ENCODE results near the gene GARIN5B.

GARIN5B gene

DNA sequence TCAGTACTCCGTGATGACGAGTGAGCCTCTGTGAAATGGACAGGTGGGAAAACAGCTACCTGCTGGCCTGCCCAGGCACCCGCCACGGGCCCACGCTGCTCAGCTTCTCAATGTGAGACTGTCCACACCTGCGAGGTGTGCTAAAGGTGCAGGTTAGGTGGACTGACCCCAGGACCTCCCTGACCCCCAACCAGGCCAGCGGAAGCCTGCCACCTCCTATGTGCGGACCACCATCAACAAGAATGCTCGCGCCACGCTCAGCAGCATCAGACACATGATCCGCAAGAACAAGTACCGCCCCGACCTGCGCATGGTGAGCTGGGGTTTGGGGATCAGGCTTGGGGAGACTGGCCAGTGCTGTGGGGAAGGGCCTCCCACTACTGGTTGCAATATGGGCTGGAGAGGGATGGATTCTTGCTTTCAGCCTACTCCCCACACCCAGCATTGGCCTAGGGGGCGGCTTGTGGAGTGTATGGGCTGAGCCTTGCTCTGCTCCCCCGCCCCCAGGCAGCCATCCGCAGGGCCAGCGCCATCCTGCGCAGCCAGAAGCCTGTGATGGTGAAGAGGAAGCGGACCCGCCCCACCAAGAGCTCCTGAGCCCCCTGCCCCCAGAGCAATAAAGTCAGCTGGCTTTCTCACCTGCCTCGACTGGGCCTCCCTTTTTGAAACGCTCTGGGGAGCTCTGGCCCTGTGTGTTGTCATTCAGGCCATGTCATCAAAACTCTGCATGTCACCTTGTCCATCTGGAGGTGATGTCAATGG, 24.9 kb upstream of the GARIN5B start:
- no peak for DNase-seq

DNA sequence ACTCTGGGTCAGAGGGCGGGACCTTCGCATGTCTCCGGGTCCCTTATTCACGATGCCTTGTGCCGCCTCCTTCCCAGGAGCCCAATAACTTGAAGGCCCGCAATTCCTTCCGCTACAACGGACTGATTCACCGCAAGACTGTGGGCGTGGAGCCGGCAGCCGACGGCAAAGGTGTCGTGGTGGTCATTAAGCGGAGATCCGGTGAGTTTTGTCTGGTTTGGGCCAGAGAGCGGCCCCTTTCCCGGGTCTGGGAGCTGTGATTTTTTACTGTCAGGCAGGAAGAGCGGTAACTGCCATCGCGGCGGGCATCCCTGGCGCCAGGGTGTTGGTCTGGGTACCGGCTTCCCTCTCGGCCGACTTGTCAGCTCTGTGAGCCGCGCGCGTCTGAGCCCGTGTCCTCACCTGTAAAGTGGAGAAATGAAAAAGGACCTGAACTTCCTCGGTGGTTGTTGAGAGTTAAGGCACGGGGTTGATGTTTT, 23.5 kb upstream of the GARIN5B start:
- no peak for DNase-seq

DNA sequence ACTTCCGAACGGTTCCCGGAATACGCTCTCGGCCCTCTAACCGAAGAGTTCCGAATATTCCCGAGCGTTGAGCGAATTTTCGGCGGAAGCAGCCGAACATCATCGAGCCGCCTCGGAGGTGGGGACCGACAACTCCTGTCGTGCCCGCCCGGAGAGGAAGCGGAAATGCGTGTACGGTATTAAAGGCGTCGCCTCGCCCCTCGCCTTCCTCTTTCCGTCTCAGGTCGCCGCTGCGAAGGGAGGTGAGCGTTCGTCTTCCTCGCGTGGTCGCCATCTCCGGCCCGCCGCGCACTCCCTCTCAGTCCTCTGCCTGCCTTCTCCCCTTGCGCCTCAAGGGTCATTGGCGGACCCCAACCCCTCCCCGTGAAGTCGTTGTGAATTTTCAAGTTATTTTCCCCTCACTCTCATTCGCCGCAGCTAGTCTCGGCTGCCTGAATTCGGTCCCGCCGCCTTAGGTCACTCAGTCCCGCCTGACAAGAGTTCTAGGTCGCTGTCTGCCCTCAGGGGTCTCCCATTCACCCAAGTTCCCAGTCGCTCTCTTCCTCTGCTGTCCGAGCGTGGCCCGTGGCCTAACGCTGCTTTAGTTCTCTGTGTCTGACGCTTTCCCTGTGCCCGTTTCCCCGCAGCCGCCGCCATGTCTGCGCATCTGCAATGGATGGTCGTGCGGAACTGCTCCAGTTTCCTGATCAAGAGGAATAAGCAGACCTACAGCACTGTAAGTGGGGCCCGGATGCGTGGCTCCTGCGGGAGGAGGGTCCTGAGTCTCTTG, 22.8 kb upstream of the GARIN5B start, which contains the start of gene RPL28:
Gene RPL28, plus strand, starts transcription at position 209 of the 769 bp plus-strand sequence. Its CDS starts 426 bp downstream, at position 635.
- DNase-seq, result peak; percentile 93

- DNase-seq, result peak; percentile 88
These were observed 22.1 kb upstream of the GARIN5B start for GRCh38 chr19:55384920-55385723.

DNA sequence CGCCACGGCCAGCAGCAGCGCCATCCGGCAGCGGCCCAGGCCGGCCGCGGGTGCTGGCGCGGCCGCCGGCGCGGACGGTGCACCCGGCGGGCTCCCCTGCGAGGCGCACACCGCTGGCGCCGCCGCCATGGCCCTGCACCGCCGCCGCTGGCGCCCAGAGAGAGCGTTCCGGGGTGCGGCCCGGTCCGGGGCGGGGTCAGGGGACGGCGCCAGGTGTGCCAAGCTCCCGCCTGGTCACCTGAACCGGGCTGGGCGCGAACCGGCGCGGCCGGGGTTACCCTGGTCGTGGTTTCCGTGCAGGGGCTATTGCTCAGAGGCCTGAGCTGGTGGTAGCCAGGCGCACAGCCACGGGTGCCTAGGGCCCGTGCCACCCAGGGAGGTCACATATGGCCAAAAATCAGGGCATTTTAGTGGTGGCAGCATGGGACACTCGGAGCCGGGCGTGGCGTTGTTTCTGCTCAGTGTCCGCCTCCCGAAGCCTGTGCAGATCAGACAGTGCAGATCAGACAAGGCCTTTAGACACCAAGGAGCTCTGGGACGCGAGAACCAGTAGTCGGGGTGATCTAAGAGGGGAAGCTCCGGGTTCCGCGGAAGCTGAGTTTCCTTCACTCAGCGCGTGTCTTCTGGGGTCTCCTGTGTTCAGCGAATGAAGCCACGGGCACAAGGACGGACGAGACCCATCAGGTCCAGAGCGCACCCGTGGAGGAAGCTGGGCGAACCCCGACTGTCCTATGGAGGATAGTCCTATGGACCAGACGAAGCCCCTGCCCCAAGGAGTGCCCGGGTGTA, 21.3 kb upstream of the GARIN5B start, which contains the start of gene TMEM238:
Gene TMEM238, minus strand, starts transcription at position 162 of the 789 bp plus-strand sequence. Its CDS starts 33 bp downstream, at position 129.
- DNase-seq, result peak; percentile 22

GRCh38 chr19:55383279-55384130, 20.4 kb upstream of the GARIN5B start:
- peak; percentile 23 for DNase-seq

DNA sequence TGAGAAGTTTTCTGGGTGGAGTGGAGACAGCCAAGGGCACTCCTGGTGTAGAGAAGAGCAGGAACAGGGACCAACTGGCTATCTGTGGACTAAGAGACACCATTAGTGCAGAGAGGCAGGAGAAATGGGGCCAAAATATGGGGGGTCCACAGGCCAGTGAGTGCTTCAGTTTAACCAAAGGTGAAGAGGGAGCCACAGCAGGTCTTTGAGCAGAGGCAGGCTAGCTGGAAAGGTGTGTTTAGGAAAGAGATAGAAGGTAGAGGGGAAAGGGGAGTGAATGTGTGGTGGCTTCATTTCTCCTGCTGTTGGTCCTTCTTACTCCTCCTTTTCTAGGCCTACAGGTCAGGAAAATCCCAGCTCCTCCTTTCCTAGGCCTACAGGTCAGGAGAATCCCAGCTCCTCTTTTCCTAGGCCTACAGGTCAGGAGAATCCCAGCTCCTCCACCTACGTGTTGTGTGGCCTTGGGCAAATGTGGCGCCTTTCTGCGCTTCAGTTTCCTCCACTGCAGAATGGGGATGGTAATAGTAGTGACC, 19.5 kb upstream of the GARIN5B start:
- no peak for DNase-seq

GRCh38 chr19:55382013-55382412, 19.0 kb upstream of the GARIN5B start:
- no peak for DNase-seq

- no peak for DNase-seq
These were observed 16.1 kb upstream of the GARIN5B start for GRCh38 chr19:55379174-55379573.

DNA sequence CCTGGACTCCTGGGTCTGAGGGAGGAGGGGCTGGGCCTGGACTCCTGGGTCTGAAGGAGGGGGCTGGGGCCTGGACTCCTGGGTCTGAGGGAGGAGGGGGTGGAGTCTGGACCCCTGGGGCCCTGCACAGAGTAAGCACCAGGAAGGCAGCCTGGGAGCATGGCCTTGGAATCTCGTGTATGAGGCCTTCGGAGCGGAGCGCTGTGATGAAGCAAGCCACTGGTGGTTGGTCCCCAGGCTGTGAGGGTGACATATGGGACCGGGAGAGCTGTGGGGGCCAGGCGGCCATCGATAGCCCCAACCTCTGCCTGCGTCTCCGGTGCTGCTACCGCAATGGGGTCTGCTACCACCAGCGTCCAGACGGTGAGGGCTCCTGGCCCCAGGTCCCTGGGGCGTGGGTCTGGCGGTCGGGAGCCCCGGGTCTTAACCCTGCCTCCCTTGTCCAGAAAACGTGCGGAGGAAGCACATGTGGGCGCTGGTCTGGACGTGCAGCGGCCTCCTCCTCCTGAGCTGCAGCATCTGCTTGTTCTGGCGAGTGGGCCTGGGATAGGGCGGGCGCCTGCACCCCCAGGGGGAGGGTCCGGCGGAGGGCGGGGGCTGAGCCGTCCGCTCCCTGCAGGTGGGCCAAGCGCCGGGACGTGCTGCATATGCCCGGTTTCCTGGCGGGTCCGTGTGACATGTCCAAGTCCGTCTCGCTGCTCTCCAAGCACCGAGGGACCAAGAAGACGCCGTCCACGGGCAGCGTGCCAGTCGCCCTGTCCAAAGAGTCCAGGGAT, 14.5 kb upstream of the GARIN5B start:
- DNase-seq, result no peak

GRCh38 chr19:55376241-55376933, 13.3 kb upstream of the GARIN5B start, which contains the start of gene TMEM190:
TMEM190 (plus strand) TSS chr19:55376826; CDS start chr19:55376854, 28 bp downstream.
- no peak for DNase-seq

GRCh38 chr19:55373993-55374757, 11.1 kb upstream of the GARIN5B start:
- DNase-seq, result no peak

DNA sequence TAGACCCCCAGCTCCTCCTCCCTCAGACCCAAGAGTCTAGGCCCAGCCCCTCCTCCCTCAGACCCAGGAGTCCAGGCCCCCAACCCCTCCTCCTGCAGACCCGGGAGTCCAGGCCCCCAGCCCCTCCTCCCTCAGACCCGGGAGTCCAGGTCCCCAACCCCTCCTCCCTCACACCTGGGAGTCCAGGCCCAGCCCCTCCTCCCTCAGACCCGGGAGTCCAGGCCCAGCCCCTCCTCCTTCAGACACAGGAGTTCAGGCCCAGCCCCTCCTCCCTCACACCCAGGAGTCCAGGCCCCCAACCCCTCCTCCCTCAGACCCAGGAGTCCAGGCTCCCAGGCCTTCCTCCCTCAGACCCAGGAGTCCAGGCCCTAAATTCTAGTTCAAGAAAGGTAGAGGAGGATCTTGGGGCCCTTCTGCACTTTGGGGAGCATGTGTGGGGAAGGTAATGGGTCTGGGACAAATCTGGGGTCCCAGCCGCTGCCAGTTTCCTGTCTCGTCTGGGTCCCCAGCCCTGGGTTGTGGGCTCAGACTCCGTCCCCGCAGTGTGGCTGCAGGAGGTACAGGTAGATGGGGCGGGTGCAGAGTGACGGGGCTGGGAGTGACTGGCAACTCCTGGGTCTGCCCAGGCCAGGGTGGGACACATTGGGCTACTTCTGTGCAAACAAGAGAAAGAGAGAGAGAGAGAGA, 10.4 kb upstream of the GARIN5B start:
- no peak for DNase-seq

- no peak for DNase-seq
These were observed 9.4 kb upstream of the GARIN5B start for GRCh38 chr19:55372316-55373081.

DNA sequence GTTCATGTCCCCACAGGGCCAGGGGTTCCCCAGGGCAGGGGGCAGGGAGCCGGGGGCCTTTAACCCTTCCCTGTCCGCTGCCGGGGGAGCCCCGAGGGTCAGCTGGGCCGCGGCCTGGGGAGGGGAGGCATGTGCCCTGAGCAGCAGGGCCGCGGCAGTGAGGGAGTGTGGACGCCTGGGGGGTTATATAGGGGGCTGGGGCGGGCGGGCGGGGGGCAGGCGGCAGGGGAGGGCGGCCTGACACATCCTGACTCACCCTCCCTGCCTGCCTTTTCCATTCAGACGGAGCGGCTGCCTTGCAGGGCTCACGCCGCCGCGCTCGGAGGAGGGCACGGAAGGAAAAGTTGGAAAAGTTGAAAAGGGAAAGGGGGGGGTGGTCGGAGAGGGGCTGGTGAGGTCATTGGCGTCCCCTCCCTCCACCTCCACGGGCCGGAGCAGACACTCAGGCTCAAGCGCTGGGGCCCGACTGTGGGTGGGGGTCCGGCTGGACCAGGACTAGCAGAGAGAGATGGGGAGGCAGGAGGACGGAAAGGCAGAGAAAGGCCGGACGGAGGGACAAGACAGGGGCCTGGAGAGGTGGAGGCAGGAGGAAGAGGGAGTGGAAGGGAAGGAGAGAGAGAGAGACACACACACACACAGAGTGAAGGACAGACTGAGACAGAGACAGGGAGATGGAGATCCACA, 7.4 kb upstream of the GARIN5B start, which contains the start of gene IL11:
Gene IL11, minus strand, starts transcription at position 159 of the 684 bp plus-strand sequence. Its CDS starts 153 bp downstream, at position 6.
- no peak for DNase-seq

GRCh38 chr19:55369653-55370304, 6.7 kb upstream of the GARIN5B start:
- DNase-seq, result no peak

All from GF-D8 (cell line).